ENCODE data around the gene SLC12A4.

GRCh38 chr16:67953641-67954375 lies 14.6 kb downstream of the SLC12A4 start:
- TF ChIP-seq CTCF (IDR thresholded peaks at IDR 0.05) = no peak
- no peak for TF ChIP-seq EZH2 (IDR thresholded peaks at IDR 0.05)
- TF ChIP-seq EZH2phosphoT487 (IDR thresholded peaks at IDR 0.05) = no peak

Measured in neural progenitor cell (in vitro differentiated cells).